PFSK-1 (cell line): ENCODE results near the gene PML.

Source experiments
- FOXP2 ChIP-seq: optimal IDR thresholded peaks from 2 replicates; pipeline ENCODE3; 2011; ENCODE audit warnings: borderline replicate concordance, control low read depth, inconsistent platforms; ENCODE audit not compliant: insufficient read depth; ENCODE audit errors: extremely low read length, extremely low read depth
- POLR2AphosphoS5 ChIP-seq: IDR thresholded peaks from 2 replicates; pipeline ENCODE4 v1.6.1; 2012; ENCODE audit warnings: low read depth, mild to moderate bottlenecking, control low read depth, low read length, moderate library complexity
- SIN3A ChIP-seq: IDR thresholded peaks from 2 replicates; pipeline ENCODE4 v1.6.1; 2012; ENCODE audit warnings: mild to moderate bottlenecking, low read length, moderate library complexity, borderline replicate concordance; ENCODE audit not compliant: insufficient read depth
- TAF1 ChIP-seq: IDR thresholded peaks from 2 replicates; pipeline ENCODE4 v1.6.1; 2012; ENCODE audit warnings: low read length, control low read depth, borderline replicate concordance; ENCODE audit not compliant: insufficient read depth
- TF ChIP-seq, protein P1 (sequence below), 2 experiments: IDR thresholded peaks; 2 replicates each; pipeline versions ENCODE4 v1.6.1 to v1.8.0; 2011 to 2012; ENCODE audit warnings: low read depth in 2 of 2, low read length in 2 of 2, control low read depth in 1 of 2, inconsistent platforms in 1 of 2, mild to moderate bottlenecking in 1 of 2, moderate library complexity in 1 of 2; ENCODE audit not compliant: insufficient read depth in 1 of 2

The PML gene

DNA sequence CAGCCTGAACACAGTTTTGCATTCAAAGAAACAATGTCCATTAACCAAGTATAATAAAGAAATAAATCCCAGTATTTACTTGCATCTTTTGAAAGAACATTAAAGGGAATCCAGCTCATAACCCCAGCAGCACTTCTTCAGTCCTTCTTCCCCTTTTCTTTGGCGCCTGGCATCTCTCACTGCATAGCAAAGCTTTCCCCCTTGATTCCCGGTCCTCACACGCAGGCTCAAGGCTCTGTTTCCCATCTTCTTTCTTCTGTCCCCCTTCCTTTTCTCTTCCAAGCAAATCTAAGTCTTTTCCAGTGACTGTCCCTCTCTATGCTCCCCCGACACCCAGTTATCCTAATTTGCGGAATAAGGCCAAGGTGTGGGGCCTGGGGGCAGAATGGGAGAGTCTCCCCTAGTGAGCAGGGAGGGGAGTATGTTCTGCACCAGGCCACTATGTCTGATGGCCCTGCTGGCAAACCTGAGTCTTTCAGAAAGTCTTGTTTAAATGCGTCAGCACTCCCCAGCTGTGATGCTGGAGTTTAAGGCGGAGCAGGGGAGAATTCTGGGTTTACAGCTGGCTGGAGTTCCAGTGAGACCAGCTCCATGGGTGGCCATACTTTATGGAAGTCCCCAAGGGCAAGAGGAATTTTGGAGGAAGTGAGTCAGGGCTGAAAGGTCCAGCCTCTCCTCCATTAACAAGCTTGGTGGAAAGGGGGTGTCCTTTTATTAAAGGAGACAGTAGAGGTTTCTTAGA is 45.8 kb downstream of the PML start:
- TF ChIP-seq POLR2AphosphoS5: no peak

DNA sequence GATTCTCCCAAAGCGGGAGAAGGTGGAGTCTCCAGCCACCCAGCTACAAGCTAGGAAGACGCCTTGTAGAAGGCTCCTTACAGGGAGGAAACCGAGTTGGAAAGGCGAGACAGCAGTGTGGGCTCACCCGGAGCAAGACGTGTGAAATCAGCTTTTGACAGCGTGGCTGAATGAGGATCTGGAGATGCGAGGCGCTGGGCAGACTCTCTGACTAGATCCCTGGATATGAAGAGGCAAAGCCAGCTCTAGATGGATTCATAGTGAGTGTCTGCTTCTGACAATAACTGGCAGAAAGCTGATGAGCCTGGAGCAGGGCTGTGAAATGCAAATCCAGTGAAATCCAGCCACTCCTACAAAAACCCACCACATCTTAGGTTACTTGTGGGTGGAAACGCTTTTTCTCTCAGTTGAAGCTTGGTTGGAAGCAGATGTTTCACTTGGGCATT is 46.8 kb downstream of the PML start:
- TF ChIP-seq SIN3A (no peak), POLR2AphosphoS5 (no peak), FOXP2 (no peak), TAF1 (no peak)
- TF ChIP-seq, protein P1, sequence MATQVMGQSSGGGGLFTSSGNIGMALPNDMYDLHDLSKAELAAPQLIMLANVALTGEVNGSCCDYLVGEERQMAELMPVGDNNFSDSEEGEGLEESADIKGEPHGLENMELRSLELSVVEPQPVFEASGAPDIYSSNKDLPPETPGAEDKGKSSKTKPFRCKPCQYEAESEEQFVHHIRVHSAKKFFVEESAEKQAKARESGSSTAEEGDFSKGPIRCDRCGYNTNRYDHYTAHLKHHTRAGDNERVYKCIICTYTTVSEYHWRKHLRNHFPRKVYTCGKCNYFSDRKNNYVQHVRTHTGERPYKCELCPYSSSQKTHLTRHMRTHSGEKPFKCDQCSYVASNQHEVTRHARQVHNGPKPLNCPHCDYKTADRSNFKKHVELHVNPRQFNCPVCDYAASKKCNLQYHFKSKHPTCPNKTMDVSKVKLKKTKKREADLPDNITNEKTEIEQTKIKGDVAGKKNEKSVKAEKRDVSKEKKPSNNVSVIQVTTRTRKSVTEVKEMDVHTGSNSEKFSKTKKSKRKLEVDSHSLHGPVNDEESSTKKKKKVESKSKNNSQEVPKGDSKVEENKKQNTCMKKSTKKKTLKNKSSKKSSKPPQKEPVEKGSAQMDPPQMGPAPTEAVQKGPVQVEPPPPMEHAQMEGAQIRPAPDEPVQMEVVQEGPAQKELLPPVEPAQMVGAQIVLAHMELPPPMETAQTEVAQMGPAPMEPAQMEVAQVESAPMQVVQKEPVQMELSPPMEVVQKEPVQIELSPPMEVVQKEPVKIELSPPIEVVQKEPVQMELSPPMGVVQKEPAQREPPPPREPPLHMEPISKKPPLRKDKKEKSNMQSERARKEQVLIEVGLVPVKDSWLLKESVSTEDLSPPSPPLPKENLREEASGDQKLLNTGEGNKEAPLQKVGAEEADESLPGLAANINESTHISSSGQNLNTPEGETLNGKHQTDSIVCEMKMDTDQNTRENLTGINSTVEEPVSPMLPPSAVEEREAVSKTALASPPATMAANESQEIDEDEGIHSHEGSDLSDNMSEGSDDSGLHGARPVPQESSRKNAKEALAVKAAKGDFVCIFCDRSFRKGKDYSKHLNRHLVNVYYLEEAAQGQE (IDR thresholded peaks at IDR 0.05; ENCODE audit: insufficient read depth in 1 of 2, low read depth in 2 of 2, low read length in 2 of 2): no peak

- TF ChIP-seq TAF1: no peak
- no peak for TF ChIP-seq POLR2AphosphoS5
- no peak for TF ChIP-seq FOXP2
- no peak for TF ChIP-seq SIN3A
- TF ChIP-seq, protein P1 (IDR thresholded peaks at IDR 0.05; ENCODE audit: insufficient read depth in 1 of 2, low read depth in 2 of 2, low read length in 2 of 2): no peak
These were observed 47.4 kb downstream of the PML start for GRCh38 chr15:74041777-74042435.

GRCh38 chr15:74042603-74043424 is 48.3 kb downstream of the PML start:
- TF ChIP-seq FOXP2 (no peak), TAF1 (no peak), POLR2AphosphoS5 (no peak), SIN3A (no peak)
- TF ChIP-seq, protein P1 (IDR thresholded peaks at IDR 0.05; ENCODE audit: insufficient read depth in 1 of 2, low read depth in 2 of 2, low read length in 2 of 2): no peak

- no peak for TF ChIP-seq TAF1
- TF ChIP-seq, protein P1 (IDR thresholded peaks at IDR 0.05; ENCODE audit: insufficient read depth in 1 of 2, low read depth in 2 of 2, low read length in 2 of 2): no peak
- TF ChIP-seq POLR2AphosphoS5: no peak
- TF ChIP-seq SIN3A: no peak
- TF ChIP-seq FOXP2: no peak
These were observed 49.1 kb downstream of the PML start for GRCh38 chr15:74043425-74044266.
